Stromal cell of bone marrow (primary cell): ENCODE results near the gene TNS1.

ENCODE experiments used
- DNase-seq: peaks from one replicate; pipeline ENCODE4 v3.0.0-alpha.2; 2012; ENCODE audit warnings: low read depth

Gene TNS1

DNA sequence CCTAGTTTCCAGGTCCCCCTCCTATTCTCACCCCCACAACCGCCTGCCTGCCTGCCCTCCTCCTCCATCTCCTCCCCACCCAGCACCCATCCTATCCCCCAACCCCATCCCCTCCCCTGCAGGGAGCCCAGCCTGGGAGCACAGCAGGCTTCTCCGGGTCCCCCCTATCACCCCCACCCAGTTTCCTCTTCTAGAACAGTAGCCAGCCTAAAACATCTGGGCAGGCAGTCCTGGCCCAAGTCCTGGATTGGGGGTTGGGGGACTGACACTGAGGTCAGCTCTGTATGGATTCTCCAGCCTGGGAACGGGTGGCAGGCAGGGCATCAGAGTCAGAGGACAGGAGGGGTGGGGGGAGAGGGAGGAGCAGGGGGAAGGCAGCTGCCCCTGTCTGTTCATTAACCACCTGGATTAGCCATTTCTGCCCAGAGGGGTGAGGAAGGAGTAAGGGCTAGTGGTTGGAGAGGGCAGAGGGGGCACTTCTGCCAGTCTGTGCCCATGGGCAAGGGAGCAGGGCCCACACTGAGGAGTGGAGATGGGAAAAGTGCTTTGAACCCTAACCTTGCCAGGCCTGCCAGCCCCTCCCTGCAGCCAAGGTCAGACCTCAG lies 60.0 kb downstream of the TNS1 start:
- DNase-seq: no peak

DNA sequence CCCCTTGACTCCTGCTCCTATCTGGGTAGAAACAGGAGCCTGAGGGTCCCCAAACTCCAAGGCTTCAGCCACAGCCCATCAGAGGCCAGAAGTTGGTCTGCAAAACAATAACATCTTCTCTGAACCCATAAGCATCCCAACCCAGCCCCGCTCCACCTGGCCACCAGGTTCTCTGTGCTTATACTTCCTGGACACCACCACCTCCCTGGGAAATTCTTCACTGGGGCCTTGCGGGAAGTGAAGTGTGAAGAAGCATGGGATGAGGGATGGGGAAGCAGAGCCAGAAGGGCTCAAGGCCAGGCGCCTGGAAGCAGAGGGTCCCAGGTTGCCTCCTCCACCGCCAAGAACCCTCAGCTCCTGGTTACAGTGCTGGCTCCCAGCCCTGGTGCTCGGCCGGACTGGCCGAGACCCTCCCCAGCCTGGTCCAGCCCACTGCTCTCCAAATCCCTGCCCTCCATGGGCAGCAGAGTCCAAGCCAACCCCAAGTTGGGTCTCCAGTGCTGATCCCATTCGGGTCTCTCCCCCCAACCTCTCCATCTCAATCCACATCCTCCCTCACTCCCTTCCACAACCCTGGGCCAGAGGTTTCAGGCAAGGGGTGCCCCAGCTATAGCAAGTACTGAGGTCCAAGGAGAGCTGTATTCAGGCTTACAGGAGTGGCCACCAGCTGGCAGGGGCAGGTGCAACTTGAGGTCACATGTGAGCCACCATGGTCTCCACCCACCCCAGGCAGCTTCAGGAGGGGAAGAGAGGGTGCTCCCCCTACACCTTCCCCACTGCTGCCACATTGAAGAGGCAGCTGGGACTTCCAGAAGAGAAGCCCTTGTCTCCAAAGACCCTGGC lies 60.7 kb downstream of the TNS1 start:
- no peak for DNase-seq

DNA sequence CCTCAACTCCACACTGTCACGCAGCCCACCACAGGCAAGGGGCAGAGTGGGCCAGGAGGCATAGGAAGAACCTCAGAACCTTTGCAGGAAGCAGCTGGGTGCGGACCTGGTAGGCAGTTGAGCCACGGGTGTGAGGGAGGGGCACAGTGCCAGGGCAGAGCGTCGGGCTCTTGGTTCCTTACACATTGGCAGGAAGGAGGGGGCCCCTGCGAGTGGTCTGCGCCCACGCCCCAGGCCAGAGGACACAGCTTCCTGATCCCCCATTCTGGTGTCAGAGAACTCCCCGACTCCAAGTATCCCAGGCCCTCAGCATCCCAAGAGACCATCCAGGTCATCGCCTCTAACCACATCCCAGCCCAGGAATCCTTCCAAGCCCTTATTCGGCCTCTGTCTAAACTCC lies 61.5 kb downstream of the TNS1 start:
- no peak for DNase-seq

DNA sequence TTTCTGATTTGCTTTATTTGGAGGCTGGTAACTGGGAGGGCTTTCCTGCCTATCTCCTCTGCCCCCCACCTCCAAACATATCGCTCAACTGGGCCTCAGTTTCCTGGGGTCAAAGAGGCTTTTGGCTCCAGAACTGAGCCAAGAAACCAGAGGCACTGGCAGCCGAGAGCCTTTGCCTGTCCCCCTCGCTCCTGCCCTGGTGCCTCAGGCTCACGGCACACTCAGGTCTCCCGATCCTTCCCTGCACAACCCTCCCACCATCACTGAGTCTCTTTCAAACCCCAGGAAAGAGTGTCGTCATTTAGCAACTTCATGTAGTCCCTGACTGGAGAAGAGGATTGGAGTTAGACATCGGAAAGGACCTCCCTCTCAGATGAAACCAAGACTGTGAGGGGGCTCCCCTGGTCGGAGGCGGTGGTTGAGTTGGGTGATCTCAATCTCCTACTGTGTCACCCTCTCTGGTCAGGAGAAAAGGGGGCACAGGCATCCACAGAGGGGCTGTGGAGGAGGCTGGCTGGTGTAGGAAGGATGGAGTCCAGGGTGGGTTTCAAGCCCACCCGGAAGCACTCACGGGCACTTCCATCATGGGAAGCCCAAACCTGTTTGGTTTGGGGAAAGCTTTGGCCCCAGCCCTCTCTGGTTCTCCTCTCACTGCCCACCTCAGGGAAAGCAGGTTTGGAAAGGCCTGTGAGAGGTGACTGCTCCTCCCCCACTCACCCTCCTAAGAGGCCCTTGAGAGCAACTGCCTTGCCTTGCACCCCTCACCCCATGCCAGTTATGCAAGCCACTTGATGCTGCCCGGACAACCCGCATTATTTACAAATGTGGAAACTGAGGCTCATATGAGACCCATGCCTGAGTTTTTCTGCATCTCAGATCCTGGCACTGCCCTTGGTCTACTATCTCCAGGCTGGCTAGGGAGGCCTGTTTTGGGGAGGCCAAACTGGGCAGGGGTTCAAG lies 62.3 kb downstream of the TNS1 start:
- DNase-seq: no peak

DNA sequence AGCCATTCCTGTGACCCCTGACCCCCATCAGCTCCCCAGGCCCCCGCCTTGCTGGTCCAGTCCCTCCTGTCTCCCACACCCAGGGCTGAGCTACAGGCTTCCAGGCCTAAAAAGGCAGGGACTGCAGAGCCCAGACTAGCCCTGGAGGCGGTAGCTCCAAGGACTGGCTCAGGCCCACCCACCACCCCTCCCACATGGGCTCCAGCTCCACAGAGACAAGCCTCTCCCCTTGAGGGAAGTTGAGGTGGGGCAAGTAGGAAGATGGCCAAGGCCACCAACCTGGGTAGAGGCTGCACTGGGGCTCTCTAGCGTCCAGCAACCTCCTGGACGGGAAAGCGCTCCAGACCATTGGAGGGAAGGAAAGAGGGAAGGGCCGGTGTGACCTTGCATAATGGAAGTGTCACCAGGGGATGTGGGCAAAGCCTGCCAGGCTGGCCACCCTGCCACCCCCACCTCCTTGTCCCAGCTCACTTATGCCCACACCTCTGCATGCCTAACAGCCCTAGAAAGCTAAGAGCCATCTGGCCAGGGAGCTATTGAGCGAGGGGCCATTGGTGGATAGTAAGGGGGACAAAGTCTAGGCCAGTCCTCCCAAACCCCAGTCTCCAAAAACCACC lies 63.1 kb downstream of the TNS1 start:
- DNase-seq: no peak

DNA sequence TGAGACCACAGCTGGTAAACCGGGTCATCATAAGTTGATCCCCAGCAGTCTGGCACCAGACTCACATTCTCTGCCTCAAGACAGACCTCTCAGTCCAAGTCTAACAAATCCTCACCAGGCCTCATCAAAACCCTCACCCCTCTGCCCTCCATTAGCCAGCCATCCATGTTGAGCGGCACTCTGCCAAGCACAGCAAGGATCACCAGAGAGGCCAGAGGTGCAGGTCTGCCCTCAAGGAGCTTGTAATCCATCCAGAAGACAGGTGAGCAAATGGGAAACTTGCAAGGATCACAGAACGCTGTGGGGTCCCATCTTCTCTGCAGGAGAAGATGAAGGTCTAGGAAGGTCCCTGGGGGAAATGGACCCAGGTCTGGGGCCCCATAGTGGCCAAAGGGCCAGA lies 63.6 kb downstream of the TNS1 start:
- no peak for DNase-seq

DNA sequence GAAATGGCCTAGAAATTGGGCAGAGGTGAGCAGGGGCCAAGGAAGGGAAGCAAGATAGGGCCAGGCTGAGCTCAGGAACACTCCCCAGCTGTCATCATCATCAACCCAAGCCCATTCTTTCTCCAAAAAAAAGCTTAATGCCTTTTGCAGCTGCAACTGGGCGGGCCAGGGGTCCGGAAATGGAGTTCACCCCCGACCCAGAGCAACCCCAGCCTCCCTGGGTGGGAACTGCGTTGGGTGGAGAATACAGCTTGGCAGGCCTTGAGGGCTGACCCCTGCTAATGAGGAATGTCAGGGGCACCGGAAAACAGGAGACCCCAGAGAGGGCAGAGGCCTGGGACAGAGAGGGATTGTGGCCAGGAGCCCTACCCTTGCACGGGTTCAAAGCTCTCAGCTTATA lies 64.8 kb downstream of the TNS1 start:
- no peak for DNase-seq

DNA sequence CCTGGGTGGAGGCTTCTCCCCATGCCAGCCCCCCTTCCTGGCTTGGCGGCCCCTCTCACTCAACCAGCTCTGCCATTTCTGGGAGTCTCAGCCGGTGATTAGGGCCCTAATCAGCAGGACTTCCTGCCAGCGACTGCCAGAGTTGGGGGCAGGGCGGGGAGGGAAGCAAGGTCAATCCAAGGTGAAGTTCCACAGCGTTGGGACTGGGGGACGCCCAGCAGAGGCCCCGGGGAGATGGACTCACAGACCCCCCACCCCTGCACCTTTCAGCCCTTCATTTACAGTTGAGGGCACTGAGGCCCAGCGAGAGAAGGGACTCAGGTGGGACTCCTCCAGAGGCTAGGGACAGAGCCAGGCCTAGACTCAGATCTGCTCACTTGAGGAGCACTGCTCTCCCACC lies 65.3 kb downstream of the TNS1 start:
- no peak for DNase-seq

DNA sequence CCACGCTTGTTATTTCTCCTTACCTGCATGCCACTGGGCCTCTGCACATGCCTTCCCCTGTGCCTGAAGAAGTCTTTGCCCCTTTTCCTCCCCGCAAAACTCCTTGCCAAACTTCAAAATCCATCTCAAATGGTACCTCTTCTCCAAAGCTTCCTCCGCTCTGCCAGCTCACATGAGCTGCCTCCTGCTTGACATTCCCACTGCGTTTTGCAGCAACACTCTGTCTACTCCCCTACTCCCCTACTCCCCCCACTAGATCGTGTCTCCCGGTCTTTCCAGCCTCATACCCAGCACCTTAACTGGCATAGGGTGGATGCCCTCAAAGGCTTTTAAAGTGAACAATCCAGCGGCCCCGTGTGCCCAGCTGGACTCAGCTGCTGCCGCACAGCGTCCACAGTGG lies 65.8 kb downstream of the TNS1 start:
- DNase-seq: no peak

DNA sequence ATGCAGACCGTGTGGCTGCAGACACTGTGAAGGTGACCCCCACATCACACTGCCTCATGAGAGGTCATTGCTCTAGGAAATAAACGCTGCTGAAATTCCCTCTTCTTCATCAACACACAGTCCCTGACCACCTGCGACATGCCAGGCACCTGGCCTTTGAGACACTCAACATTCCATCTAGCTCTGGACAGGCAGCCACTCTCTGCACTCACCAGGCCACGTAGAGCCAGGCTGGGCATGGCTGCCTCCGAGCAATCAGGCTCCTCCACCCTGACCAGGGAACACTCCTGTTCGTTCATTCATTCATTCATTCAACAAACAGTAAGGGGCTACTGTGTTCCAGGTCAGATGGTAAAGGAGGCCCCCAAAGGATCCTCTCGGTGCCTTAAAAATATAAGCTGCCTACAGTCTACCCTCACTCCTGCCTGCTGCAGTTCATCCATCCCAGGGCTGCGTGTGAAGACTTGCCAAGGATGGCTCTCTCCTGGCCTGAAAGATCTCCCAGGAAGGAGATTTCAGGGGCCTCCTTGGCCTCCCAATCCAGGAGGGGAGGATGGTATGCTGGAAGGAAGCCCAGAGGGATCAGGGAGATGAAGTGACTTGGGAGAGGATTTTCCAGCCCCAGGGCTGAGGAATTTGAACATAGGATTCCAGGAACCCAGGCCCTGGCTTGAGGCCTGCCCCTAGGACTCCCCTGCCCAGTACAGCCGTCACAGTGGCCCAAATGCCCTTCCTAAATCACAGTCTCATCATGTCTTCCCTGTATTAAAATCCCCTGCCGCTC lies 66.7 kb downstream of the TNS1 start:
- no peak for DNase-seq

DNA sequence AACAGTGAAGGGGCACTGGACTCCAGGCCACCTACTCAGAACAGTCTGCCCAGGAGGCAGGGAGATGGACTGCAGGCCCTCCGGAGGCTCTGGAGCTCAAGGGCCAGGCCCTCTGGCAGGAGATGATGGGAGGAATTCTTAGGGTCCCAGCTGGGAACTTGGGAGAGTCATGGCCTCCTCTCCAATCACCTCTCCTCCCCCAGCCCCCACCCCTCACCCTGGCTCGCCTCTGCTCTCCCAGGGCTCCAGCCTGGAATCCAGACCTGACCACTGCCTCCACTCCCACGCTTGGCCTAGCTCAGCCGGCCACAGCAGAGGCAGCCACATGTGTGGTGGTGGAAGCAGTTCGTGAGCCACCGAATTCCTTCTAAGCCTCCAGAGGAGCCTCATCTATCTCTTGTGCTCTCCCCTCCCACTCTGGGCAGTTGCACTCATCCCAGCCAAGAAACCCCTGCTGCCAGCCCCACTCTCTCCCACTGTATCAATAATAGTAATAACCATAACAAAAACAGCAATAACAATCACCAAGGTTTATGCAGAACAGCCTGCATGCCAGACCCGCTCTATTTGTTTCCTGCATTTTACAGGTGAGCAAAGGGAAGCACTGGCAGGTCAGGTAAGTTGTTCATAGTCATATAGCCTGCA lies 67.4 kb downstream of the TNS1 start:
- DNase-seq: no peak

DNA sequence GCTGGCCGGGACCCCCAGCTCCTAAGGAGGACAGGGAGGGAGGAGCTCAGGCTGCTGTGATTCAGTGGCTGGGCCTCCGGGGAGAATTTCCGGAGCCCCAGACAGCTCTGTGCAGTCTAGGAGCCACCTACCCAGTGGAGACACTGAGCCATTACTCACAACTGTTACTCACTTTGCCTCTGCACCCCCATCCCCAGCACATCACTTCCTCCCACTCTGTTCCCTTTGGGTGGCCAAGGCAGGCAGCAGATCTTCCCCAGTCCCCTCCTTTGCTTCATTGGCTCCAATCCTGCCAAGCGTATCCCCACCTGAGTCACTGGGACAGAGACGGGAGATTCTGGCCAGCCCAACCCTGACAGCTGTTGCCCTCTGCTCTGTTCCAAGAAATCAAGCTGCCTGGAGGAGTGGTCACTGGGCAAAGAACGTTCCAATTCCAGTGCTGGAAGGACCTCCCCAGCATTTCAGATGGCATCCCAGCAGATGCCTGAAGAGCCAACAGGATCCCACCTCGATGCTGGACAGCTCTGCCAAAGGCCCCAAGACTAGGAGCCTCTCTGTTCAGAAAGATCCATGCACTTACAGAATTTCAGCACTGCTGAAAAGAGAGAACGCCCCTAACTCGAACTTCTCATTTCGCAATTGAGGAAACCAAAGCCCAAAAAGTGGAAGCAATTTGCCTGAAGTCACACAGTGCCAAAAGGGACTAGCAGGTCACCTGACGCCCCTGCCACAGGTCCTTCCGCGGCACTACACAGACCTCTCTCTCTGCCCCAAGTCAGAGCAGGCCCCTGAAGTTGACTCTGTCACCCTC lies 68.3 kb downstream of the TNS1 start:
- peak; percentile 75 for DNase-seq

DNA sequence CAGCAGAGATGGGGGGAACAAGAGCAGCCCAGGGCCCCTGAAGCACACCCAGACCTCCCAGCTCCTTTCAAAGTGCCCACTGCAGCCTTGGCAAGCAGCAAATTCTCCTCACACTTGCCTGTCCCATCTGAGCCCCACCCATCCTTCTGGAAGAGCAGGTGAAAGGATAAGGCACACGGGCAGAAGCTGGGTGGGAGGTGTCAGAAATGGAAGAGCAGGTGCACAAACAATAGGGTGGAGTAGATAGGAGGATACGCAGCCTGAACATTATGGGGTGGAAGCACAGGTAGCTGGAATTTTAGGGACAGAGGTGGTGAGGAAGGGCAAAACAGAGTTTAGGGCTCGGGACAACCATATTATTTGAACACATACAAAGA lies 69.2 kb downstream of the TNS1 start:
- no peak for DNase-seq

DNA sequence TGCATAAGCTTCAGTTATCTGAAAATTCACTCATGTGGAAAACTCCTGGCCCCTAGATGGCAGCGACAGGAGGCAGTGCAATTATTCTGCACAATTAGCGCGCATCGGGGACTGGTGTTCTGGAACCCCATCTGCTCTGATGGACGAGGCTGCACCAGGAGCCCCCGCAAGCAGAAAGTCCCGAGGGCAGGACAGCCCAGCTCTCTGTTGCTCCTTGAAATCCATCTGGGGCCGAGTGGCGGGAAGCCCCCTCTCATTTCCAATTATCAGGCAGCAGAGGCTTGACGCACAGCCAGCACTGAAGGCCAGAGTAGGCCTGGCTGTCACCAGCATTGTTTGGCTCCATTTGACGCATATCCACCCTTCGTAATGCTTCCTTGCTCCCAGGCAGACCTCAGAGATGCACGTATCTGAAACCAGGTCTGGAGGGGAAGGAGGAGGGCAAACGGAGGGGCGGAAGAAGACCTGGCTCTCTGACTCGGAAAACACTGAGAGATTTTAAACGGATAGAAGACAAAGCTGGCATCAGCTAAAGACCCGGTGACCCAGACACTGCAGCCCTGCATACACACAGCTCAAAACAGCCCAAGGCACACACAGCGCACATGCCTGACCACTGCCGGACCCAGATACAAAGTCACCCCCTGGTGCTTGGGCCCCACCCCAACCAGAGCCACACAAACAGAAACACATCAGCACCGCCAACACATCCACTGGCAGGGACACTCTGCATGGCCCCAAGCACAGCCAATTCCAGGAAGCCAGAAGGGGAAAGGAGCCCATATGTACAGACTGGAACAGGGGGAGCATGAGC lies 69.8 kb downstream of the TNS1 start:
- DNase-seq: no peak

DNA sequence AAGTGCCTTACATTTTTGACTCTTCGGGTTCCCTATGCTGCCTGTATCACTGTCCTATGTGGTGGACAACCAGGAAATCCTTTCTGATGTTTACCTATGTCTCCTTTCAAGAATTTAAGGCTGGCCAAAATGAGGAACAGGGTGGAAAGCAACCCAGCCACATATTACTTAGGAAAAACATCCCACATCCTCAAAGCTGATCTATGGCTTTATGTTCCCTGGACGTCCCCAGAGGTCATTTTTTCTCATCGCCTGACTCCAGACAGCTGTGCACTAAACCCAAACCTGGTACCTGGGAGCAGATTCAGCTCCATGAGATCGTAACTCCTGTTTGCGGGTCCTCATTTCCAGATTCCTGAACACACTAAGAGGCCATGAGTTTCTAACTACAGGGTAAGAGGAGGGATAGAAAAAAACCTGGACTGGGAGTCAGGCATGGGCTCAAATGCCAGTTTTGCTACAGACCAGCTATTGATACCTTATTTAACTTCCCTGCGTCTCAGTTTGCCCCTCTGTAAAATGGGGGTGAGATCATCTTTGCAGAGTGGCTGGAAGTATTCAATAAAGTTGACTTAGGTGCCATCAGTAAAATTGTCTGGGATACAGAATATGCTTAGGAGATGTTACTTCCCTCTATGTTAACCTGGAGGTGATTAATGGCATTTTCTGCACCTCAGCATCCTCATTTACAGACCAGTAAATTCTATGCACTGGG lies 70.8 kb downstream of the TNS1 start:
- no peak for DNase-seq

DNA sequence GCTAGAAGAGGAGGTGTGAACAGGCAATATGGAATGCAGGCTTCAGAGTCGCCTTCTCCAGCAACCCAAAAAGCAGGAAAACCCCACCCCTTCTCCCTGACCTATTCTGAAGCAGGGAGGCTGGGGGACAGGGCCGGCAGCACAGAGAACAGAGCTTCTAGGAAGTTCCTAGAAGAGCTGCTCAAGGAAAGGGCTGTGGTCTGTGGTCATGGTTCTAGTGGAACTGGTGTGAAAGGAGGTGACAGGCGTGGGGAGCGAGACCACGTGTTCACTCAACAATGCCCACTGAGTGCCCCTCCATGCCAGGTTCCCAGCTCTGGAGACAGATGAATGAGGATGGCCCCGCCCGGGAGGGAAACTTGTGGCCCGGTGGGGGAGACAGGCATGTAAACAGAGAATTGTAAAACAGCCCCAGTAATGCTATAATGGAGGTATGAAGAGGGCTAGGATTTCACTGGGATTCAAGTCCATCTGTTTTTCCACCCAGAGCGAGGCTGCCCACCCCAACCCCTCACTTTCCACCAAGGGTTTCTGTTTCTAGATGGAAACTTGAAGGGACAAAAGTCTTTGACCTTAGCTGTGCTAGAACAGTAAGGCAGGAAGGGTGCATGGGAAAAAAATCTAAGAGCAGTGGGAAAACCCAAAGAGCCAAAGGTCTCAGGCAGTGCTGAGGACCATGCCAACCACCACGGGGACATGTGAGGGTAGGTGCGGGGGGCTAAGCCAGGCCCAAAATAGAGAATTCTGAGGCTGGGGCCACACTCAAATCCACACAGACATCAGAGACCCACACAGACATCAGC lies 71.8 kb downstream of the TNS1 start:
- DNase-seq: no peak

DNA sequence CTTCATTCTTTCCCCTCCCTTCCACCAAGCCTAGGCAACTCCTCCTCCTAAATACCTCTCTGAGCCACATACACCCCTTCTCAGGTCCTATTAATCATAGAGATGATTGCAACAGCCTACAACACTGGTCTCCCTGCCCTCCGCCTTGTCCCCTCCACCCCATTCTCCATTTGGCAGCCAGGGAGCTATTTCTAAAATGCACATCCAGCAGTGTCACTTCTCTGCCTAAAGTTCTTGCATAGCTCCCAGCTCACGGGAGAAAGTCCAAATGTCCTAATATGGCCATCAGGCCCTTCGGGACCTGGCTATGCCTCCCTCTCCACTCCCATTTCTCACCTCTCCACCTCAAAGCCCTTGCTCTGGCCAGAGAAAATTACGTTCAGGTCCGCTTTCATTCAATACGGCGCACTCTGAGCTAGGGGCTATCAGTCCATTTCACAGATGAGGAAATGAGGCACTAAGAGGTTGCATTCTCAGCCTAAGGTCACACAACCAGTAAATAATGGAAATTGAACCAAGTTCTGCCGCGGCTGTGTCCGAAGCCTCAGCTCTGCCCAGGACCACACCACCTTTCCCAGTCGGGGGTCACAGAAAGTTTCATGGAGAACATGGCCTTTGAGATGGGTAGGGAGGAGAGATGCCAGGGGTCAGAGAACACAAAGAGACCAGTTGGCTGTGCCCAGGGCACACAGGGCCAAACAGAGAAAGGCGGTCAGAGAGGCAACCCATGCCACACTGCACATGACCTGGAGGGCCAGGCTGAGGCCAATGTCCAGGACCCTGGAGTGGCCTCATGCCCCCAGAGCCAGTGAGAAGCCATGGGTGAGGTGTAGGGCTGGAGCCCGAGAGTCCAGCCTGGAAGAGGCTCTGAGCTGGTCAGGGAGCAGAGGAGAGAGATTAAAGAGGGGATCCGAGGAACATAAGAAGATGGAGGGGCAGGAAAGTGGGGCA lies 72.8 kb downstream of the TNS1 start:
- DNase-seq: no peak
